Astrocyte of the cerebellum (primary cell): ENCODE data around the gene MPV17L.
"Not testable (repeated sequence)": the region's sequence is repeated elsewhere in the genome, so short reads cannot be mapped to it uniquely, and the experiment has no call there.

Experiments used
- DNase-seq: peaks from one replicate; pipeline ENCODE4 v3.0.0-alpha.2; 2011; ENCODE audit warnings: low read depth
- H3K4me3 ChIP-seq: 2 replicates; pipeline ENCODE4 v1.5.1; 2011; ENCODE audit warnings: mild to moderate bottlenecking, low read depth, low read length, moderate library complexity
- in situ Hi-C: cut with HindIII; loops from 2 replicates; pipeline ENCODE4 v1.10.0; 2017; ENCODE audit warnings: low sequenced_read_pairs
- TF ChIP-seq, protein P1 (sequence below): IDR thresholded peaks from 2 replicates; pipeline ENCODE4 v1.5.1; 2012; ENCODE audit warnings: low read length, low read depth, moderate library complexity, mild to moderate bottlenecking; ENCODE audit errors: missing control alignments

MPV17L gene

GRCh38 chr16:15446901-15447300 lies 51.3 kb downstream of the MPV17L start:
- in situ Hi-C loops = loop anchor here (5.0 kb wide), 1 partner anchor 40 kb away; no protein-coding TSS in a partner anchor

GRCh38 chr16:15450624-15451023 lies 55.1 kb downstream of the MPV17L start:
- in situ Hi-C loops = no loop called here
- TF ChIP-seq, protein P1, sequence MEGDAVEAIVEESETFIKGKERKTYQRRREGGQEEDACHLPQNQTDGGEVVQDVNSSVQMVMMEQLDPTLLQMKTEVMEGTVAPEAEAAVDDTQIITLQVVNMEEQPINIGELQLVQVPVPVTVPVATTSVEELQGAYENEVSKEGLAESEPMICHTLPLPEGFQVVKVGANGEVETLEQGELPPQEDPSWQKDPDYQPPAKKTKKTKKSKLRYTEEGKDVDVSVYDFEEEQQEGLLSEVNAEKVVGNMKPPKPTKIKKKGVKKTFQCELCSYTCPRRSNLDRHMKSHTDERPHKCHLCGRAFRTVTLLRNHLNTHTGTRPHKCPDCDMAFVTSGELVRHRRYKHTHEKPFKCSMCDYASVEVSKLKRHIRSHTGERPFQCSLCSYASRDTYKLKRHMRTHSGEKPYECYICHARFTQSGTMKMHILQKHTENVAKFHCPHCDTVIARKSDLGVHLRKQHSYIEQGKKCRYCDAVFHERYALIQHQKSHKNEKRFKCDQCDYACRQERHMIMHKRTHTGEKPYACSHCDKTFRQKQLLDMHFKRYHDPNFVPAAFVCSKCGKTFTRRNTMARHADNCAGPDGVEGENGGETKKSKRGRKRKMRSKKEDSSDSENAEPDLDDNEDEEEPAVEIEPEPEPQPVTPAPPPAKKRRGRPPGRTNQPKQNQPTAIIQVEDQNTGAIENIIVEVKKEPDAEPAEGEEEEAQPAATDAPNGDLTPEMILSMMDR = no peak
- DNase-seq = no peak
- H3K4me3 ChIP-seq = no peak overlapping the region

More at GRCh38 chr16:15446901-15447300, 51.3 kb downstream of the MPV17L start:
- no peak for DNase-seq
- TF ChIP-seq, protein P1 = no peak
- H3K4me3 ChIP-seq = no peak overlapping the region

GRCh38 chr16:15451098-15451731 lies 55.7 kb downstream of the MPV17L start:
- no peak for DNase-seq
- TF ChIP-seq, protein P1 = no peak
- no peak overlapping the region for H3K4me3 ChIP-seq
- in situ Hi-C loops = no loop called here

- in situ Hi-C loops = no loop called here
- DNase-seq = no peak
- TF ChIP-seq, protein P1 = no peak
- no peak overlapping the region for H3K4me3 ChIP-seq
These were observed 56.8 kb downstream of the MPV17L start for GRCh38 chr16:15452246-15452855.

- DNase-seq, H3K4me3 ChIP-seq, in situ Hi-C loops: not testable (repeated sequence)
These were observed 57.7 kb downstream of the MPV17L start for GRCh38 chr16:15453296-15453695.

DNA sequence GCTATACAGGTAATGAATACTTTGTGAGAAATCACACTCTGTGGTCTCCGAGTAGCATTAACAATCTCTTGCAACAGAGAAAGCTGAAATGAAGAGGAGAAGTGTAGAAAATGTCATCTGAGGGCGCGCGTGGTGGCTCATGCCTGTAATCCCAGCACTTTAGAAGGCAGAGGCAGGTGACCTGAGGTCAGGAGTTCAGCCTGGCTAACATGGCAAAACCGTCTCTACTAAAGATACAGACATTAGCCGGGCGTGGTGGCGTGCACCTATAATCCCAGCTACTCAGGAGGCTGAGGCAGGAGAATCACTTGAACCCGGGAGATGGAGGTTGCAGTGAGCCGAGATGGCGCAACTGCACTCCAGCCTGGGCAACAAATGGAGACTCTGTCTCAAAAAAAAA lies 59.4 kb downstream of the MPV17L start:
- in situ Hi-C loops, DNase-seq, H3K4me3 ChIP-seq: not testable (repeated sequence)

DNA sequence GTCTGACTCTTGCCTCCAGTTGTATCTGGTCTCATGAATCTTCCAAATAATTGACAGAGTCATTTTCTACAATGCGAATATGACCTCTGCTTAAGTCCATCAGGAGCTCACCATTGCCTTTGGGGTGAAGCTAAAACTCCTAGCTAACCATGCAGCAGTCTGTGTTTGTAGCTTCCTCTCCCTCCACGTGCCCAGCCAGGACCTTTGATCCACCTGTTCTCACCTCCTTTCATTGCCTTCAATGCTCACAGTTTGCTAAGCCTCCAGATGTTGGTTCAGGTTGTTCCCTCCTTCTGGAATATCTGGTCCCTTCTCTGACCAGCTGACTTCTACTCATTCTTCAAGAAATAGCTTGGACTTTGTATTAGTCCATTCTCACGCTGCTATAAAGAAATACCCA lies 61.8 kb downstream of the MPV17L start:
- TF ChIP-seq, protein P1 = no peak
- no peak for DNase-seq
- H3K4me3 ChIP-seq = no peak overlapping the region
- in situ Hi-C loops = no loop called here
